ENCODE data around the gene SNRPD2. TPM values are rescaled to one million over a fixed set of nuclear protein-coding genes. Genes with fewer than 3 reads are reported as not detected.
"Not testable (repeated sequence)": the region's sequence is repeated elsewhere in the genome, so short reads cannot be mapped to it uniquely, and the experiment has no call there.

SNRPD2 gene
- 222 and 396 TPM in 2 replicates for total RNA-seq

GRCh38 chr19:45691516-45692186 is at the start of gene SNRPD2:
Gene SNRPD2 (minus strand): TSS chr19:45691953. CDS start chr19:45691888, 65 bp downstream.
- DNase-seq (ENCODE audit: low read depth in 2 of 2), result peak; percentile 93 to 97

- no peak for DNase-seq (ENCODE audit: low read depth in 2 of 2)
Measured at GRCh38 chr19:45739498-45740439, 48.0 kb upstream of the SNRPD2 start.

GRCh38 chr19:45733160-45733810 is 41.5 kb upstream of the SNRPD2 start, which contains the start of gene MEIOSIN:
Gene MEIOSIN (plus strand): TSS chr19:45733439. CDS start chr19:45735377, 1,938 bp downstream.
- no peak for DNase-seq (ENCODE audit: low read depth in 2 of 2)

- peak; percentile 94 to 96 for DNase-seq (ENCODE audit: low read depth in 2 of 2)
Measured at GRCh38 chr19:45730368-45731288, 38.9 kb upstream of the SNRPD2 start, which contains the start of gene FBXO46. Gene FBXO46 (minus strand): TSS chr19:45730896. CDS start chr19:45713495, 17,401 bp downstream.

GRCh38 chr19:45729800-45730290 is 38.1 kb upstream of the SNRPD2 start:
- peak; percentile 21 to 55 for DNase-seq (ENCODE audit: low read depth in 2 of 2)

GRCh38 chr19:45728683-45729082 is 36.9 kb upstream of the SNRPD2 start:
- DNase-seq (ENCODE audit: low read depth in 2 of 2), result not testable (repeated sequence)

GRCh38 chr19:45720065-45720464 is 28.3 kb upstream of the SNRPD2 start:
- not testable (repeated sequence) for DNase-seq (ENCODE audit: low read depth in 2 of 2)

- DNase-seq (ENCODE audit: low read depth in 2 of 2), result no peak
Measured at GRCh38 chr19:45717983-45718650, 26.4 kb upstream of the SNRPD2 start.

- peak; percentile 99 for DNase-seq (ENCODE audit: low read depth in 2 of 2)
Measured at GRCh38 chr19:45717131-45717982, 25.6 kb upstream of the SNRPD2 start.

GRCh38 chr19:45716359-45717130 is 24.8 kb upstream of the SNRPD2 start:
- peak; percentile 22 to 32 for DNase-seq (ENCODE audit: low read depth in 2 of 2)

GRCh38 chr19:45715139-45715538 is 23.4 kb upstream of the SNRPD2 start:
- DNase-seq (ENCODE audit: low read depth in 2 of 2), result no peak

GRCh38 chr19:45713141-45713540 is 21.4 kb upstream of the SNRPD2 start:
- no peak for DNase-seq (ENCODE audit: low read depth in 2 of 2)

- DNase-seq (ENCODE audit: low read depth in 2 of 2), result no peak
Measured at GRCh38 chr19:45712699-45713067, 20.9 kb upstream of the SNRPD2 start.

- DNase-seq (ENCODE audit: low read depth in 2 of 2), result no peak
Measured at GRCh38 chr19:45711851-45712698, 20.3 kb upstream of the SNRPD2 start.

GRCh38 chr19:45710356-45711130 is 18.8 kb upstream of the SNRPD2 start:
- DNase-seq (ENCODE audit: low read depth in 2 of 2), result no peak

- DNase-seq (ENCODE audit: low read depth in 2 of 2), result no peak
Measured at GRCh38 chr19:45705710-45706415, 14.1 kb upstream of the SNRPD2 start.

Measured in dermis microvascular lymphatic vessel endothelial cell (primary cell).